Liver (tissue), 9 donors: ENCODE measurements around the gene VAT1. TPM values are rescaled to one million over a fixed set of nuclear protein-coding genes. Genes with fewer than 3 reads are reported as not detected.

ENCODE experiments used
- DNase-seq: peaks from one replicate; pipeline ENCODE4 v3.0.0-alpha.2; 2017; ENCODE audit warnings: low spot score
- H3K27ac ChIP-seq, 2 donors: one replicate each; pipeline ENCODE4 v1.7.0; 2013; ENCODE audit warnings: inconsistent platforms in 2 of 2, low read length in 2 of 2, control low read depth in 1 of 2, low read depth in 1 of 2, mild to moderate bottlenecking in 1 of 2
- H3K27me3 ChIP-seq, 4 donors: one replicate each; pipeline versions ENCODE4 v1.6.1 to v1.7.0; 2013; ENCODE audit warnings: low read length in 3 of 4, inconsistent platforms in 1 of 4, mild to moderate bottlenecking in 1 of 4, moderate library complexity in 1 of 4; ENCODE audit not compliant: control insufficient read depth in 4 of 4, insufficient read depth in 4 of 4
- H3K36me3 ChIP-seq, 4 donors: one replicate each; pipeline versions ENCODE4 v1.6.1 to v1.7.0; 2013; ENCODE audit warnings: low read length in 3 of 4, mild to moderate bottlenecking in 3 of 4, low read depth in 1 of 4, moderate library complexity in 1 of 4; ENCODE audit not compliant: control insufficient read depth in 4 of 4, insufficient read depth in 3 of 4
- H3K4me1 ChIP-seq, 4 donors: one replicate each; pipeline versions ENCODE4 v1.6.1 to v1.7.0; 2013; ENCODE audit warnings: low read length in 3 of 4, mild to moderate bottlenecking in 3 of 4, moderate library complexity in 1 of 4; ENCODE audit not compliant: control insufficient read depth in 4 of 4, insufficient read depth in 4 of 4
- H3K4me3 ChIP-seq, 3 donors: one replicate each; pipeline versions ENCODE4 v1.6.1 to v1.7.0; 2013; ENCODE audit warnings: low read length in 3 of 3, control low read depth in 1 of 3, low read depth in 1 of 3, mild to moderate bottlenecking in 1 of 3
- H3K9ac ChIP-seq, 2 donors: one replicate each; pipeline ENCODE4 v1.7.0; 2013; ENCODE audit warnings: low read length in 2 of 2, mild to moderate bottlenecking in 2 of 2, moderate library complexity in 2 of 2, control low read depth in 1 of 2, low read depth in 1 of 2
- H3K9me3 ChIP-seq, 4 donors: one replicate each; pipeline versions ENCODE4 v1.6.1 to v1.7.0; 2013; ENCODE audit warnings: low read length in 3 of 4; ENCODE audit not compliant: control insufficient read depth in 4 of 4
- ATF3 ChIP-seq: IDR thresholded peaks from 2 replicates; pipeline ENCODE4 v1.6.1; 2016; ENCODE audit warnings: antibody characterized with exemption
- CTCF ChIP-seq: fragments of 150-350 bp; IDR thresholded peaks from 2 replicates; pipeline ENCODE4 v1.5.1; 2017; ENCODE audit warnings: improper control_type of control experiment, low read depth, low read length; ENCODE audit not compliant: missing input control
- EGR1 ChIP-seq, 2 donors: IDR thresholded peaks; 2 replicates each; pipeline ENCODE4 v1.6.1; 2016 to 2018; ENCODE audit warnings: antibody characterized with exemption in 2 of 2, low read depth in 2 of 2
- FOXA1 ChIP-seq: IDR thresholded peaks from 2 replicates; pipeline ENCODE4 v1.6.1; 2016; ENCODE audit warnings: antibody characterized with exemption
- FOXA2 ChIP-seq: IDR thresholded peaks from 2 replicates; pipeline ENCODE4 v1.6.1; 2016; ENCODE audit warnings: antibody characterized with exemption
- GABPA ChIP-seq, 2 donors: IDR thresholded peaks in 1 of 2; conservative IDR thresholded peaks in 1 of 2; 2 replicates each; pipeline ENCODE4 v1.6.1; 2016; ENCODE audit warnings: antibody characterized with exemption in 2 of 2, mild to moderate bottlenecking in 1 of 2, moderate library complexity in 1 of 2
- HNF4A ChIP-seq, 2 donors: conservative IDR thresholded peaks; 2 replicates each; pipeline ENCODE4 v1.6.1; 2016; ENCODE audit warnings: antibody characterized with exemption in 2 of 2, mild to moderate bottlenecking in 2 of 2
- HNF4G ChIP-seq: IDR thresholded peaks from 2 replicates; pipeline ENCODE4 v1.6.1; 2016; ENCODE audit warnings: antibody characterized with exemption
- JUND ChIP-seq, 2 donors: IDR thresholded peaks; 2 replicates each; pipeline ENCODE4 v1.6.1; 2016; ENCODE audit warnings: antibody characterized with exemption in 2 of 2
- NR2F2 ChIP-seq: IDR thresholded peaks from 2 replicates; pipeline ENCODE4 v1.6.1; 2016; ENCODE audit warnings: antibody characterized with exemption
- RAD21 ChIP-seq, 2 donors: IDR thresholded peaks; 2 replicates each; pipeline ENCODE4 v1.6.1; 2016; ENCODE audit warnings: antibody characterized with exemption in 2 of 2, mild to moderate bottlenecking in 2 of 2
- RXRA ChIP-seq, 2 donors: IDR thresholded peaks; 2 replicates each; pipeline ENCODE4 v1.6.1; 2017 to 2018; ENCODE audit warnings: antibody characterized with exemption in 2 of 2, mild to moderate bottlenecking in 1 of 2
- SP1 ChIP-seq: IDR thresholded peaks from 2 replicates; pipeline ENCODE4 v1.6.1; 2018; ENCODE audit warnings: antibody characterized with exemption, mild to moderate bottlenecking
- TAF1 ChIP-seq: conservative IDR thresholded peaks from 2 replicates; pipeline ENCODE4 v1.6.1; 2016; ENCODE audit warnings: antibody characterized with exemption, mild to moderate bottlenecking
- YY1 ChIP-seq: IDR thresholded peaks from 2 replicates; pipeline ENCODE4 v1.6.1; 2016; ENCODE audit warnings: antibody characterized with exemption, mild to moderate bottlenecking
- WGBS: extraction: QIAGEN DNeasy Blood & Tissue Kit; methylation state at CpG from one replicate; pipeline ENCODE4 v1.1.7; 2013; 5-methylcytosine and 5-hydroxymethylcytosine counted together
- polyA plus RNA-seq, 2 donors: library from polyadenylated mRNA; stranded (reverse) in 1 of 2; unstranded in 1 of 2; fragments of 200-250 nt in 1 of 2; fragments of >200 nt in 1 of 2; fragmentation: Nextera tagmentation in 1 of 2; extraction: Ambion mirVana in 1 of 2; gene quantifications; one replicate each; pipeline versions ENCODE4 v1.2.1 to v1.2.3, GENCODE V29; 2013 to 2015
- total RNA-seq, 2 donors: library from RNA; depleted of rRNA; stranded (reverse); fragments of >200 nt; gene quantifications; one replicate each; pipeline ENCODE4 v1.2.3, GENCODE V29; 2014
- TF ChIP-seq, protein P1 (sequence below): IDR thresholded peaks from 2 replicates; pipeline ENCODE4 v1.6.1; 2016; ENCODE audit warnings: antibody characterized with exemption
- TF ChIP-seq, protein P2 (sequence below): IDR thresholded peaks from 2 replicates; pipeline ENCODE4 v1.6.1; 2016; ENCODE audit warnings: antibody characterized with exemption, mild to moderate bottlenecking
- TF ChIP-seq, protein P3 (sequence below): IDR thresholded peaks from 2 replicates; pipeline ENCODE4 v1.6.1; 2016; ENCODE audit warnings: antibody characterized with exemption
- donor health status: healthy.
- donor health status: healthy.
- donor health status: healthy.
- donor health status: healthy.
- donor health status: healthy.

The VAT1 gene
- total and polyA plus RNA-seq, 4 donors, result 16.3 to 38.8 (median 25.4) TPM

GRCh38 chr17:43026595-43026994 is 4.4 kb upstream of the VAT1 start:
- H3K4me3 ChIP-seq, result no peak overlapping the region
- no peaks in the 10 kb centered on the region for H3K36me3 ChIP-seq
- no peak for DNase-seq
- H3K9ac ChIP-seq, result no peak overlapping the region
- TF ChIP-seq RAD21 (IDR thresholded peaks at IDR 0.05), result no peak
- TF ChIP-seq HNF4A (conservative IDR thresholded peaks at IDR 0.05), result no peak
- TF ChIP-seq FOXA1, result no peak
- no peak for TF ChIP-seq SP1
- no peak for TF ChIP-seq FOXA2
- no peak for TF ChIP-seq EGR1 (IDR thresholded peaks at IDR 0.05; ENCODE audit: low read depth in 2 of 2)
- TF ChIP-seq NR2F2, result no peak
- 84% methylated on average over 5 of the region's 5 CpGs for WGBS
- H3K27ac ChIP-seq, result no peak overlapping the region
- no peaks in the 10 kb centered on the region for H3K27me3 ChIP-seq
- no peaks in the 10 kb centered on the region for H3K9me3 ChIP-seq
- peaks cover 5 to 29% (median 16%) of the 10 kb centered on the region in 4 donors for H3K4me1 ChIP-seq

- 80% methylated on average over 16 of the region's 16 CpGs for WGBS
- Histone ChIP-seq H3K4me3 (no peak overlapping the region), H3K27me3 (no peaks in the 10 kb centered on the region), H3K4me1 (peaks cover 8 to 34% (median 20%) of the 10 kb centered on the region in 4 donors), H3K27ac (no peak overlapping the region), H3K9me3 (no peaks in the 10 kb centered on the region), H3K36me3 (no peaks in the 10 kb centered on the region), H3K9ac (no peak overlapping the region)
- TF ChIP-seq SP1 (no peak), HNF4A (conservative IDR thresholded peaks at IDR 0.05) (no peak), JUND (IDR thresholded peaks at IDR 0.05) (no peak), FOXA2 (no peak), FOXA1 (no peak), NR2F2 (no peak), ATF3 (no peak), TAF1 (no peak), RAD21 (IDR thresholded peaks at IDR 0.05) (no peak), CTCF (no peak), YY1 (no peak), GABPA (IDR thresholded peaks at IDR 0.05 in 1 of 2, conservative IDR thresholded peaks at IDR 0.05 in 1 of 2) (no peak), HNF4G (no peak), RXRA (IDR thresholded peaks at IDR 0.05) (no peak), EGR1 (IDR thresholded peaks at IDR 0.05; ENCODE audit: low read depth in 2 of 2) (no peak)
- TF ChIP-seq, protein P1, sequence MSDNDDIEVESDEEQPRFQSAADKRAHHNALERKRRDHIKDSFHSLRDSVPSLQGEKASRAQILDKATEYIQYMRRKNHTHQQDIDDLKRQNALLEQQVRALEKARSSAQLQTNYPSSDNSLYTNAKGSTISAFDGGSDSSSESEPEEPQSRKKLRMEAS, result no peak
- TF ChIP-seq, protein P2, sequence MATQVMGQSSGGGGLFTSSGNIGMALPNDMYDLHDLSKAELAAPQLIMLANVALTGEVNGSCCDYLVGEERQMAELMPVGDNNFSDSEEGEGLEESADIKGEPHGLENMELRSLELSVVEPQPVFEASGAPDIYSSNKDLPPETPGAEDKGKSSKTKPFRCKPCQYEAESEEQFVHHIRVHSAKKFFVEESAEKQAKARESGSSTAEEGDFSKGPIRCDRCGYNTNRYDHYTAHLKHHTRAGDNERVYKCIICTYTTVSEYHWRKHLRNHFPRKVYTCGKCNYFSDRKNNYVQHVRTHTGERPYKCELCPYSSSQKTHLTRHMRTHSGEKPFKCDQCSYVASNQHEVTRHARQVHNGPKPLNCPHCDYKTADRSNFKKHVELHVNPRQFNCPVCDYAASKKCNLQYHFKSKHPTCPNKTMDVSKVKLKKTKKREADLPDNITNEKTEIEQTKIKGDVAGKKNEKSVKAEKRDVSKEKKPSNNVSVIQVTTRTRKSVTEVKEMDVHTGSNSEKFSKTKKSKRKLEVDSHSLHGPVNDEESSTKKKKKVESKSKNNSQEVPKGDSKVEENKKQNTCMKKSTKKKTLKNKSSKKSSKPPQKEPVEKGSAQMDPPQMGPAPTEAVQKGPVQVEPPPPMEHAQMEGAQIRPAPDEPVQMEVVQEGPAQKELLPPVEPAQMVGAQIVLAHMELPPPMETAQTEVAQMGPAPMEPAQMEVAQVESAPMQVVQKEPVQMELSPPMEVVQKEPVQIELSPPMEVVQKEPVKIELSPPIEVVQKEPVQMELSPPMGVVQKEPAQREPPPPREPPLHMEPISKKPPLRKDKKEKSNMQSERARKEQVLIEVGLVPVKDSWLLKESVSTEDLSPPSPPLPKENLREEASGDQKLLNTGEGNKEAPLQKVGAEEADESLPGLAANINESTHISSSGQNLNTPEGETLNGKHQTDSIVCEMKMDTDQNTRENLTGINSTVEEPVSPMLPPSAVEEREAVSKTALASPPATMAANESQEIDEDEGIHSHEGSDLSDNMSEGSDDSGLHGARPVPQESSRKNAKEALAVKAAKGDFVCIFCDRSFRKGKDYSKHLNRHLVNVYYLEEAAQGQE, result no peak
- TF ChIP-seq, protein P3, sequence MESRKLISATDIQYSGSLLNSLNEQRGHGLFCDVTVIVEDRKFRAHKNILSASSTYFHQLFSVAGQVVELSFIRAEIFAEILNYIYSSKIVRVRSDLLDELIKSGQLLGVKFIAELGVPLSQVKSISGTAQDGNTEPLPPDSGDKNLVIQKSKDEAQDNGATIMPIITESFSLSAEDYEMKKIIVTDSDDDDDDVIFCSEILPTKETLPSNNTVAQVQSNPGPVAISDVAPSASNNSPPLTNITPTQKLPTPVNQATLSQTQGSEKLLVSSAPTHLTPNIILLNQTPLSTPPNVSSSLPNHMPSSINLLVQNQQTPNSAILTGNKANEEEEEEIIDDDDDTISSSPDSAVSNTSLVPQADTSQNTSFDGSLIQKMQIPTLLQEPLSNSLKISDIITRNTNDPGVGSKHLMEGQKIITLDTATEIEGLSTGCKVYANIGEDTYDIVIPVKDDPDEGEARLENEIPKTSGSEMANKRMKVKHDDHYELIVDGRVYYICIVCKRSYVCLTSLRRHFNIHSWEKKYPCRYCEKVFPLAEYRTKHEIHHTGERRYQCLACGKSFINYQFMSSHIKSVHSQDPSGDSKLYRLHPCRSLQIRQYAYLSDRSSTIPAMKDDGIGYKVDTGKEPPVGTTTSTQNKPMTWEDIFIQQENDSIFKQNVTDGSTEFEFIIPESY, result no peak
- DNase-seq, result no peak
These were observed 3.8 kb upstream of the VAT1 start for GRCh38 chr17:43025766-43026537.
